KG1 (cell line): ENCODE data around the gene NAPA.
"Not testable (repeated sequence)": the region's sequence is repeated elsewhere in the genome, so short reads cannot be mapped to it uniquely, and the experiment has no call there.

ENCODE experiments used
- DNase-seq: peaks from one replicate; lab custom pipeline; 2025; lab: John Stamatoyannopoulos, UW

NAPA gene

GRCh38 chr19:47486220-47486619, 28.6 kb downstream of the NAPA start:
- not testable (repeated sequence) for DNase-seq

GRCh38 chr19:47485210-47485609, 29.7 kb downstream of the NAPA start:
- no peak for DNase-seq

DNA sequence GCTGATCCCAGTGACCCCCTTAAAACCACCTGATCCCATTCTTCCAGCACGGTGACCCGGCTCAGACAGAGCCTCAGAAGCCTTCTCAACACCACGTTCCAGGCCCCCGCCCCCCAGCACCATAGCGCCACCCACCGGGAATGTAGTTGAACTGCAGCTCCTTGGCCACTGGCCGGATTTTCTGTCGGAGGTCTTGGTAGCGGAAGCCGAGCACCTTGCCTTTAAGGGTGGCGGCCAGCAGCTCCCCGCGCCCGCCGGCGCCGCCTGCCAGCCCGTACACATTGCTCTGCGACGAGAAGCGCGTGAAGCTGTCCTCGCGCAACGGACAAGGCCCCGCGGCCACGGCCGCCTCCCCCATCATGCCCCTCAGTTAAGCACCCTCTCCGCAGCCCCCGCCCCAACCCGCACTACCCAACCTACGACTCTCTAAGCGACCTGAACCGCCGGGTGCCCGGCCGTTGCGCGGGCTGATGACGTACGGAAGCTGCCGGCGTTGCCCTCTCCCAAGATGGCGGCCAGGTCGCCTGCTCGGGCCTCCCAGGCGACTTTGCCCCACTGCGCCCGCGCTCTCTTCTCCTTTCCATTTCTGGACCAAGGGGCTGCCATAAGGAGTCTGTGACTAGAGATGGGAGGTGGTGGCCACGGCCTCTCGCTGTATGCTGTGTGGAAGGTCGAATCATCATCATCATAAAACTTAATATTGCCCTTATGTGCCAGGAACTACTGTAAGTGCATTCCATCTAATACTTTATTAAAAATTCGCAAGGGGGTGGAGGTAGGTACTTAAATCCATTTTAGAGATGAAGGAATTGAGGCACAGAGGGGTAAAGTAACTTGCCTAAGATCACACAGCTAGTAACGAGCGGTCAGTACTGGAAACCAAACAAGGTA, 30.8 kb downstream of the NAPA start, which contains the start of gene KPTN:
KPTN (minus strand) TSS at position 420 of the 891 bp plus-strand sequence; CDS start at position 361, 59 bp downstream.
- DNase-seq: peak; percentile 90

DNA sequence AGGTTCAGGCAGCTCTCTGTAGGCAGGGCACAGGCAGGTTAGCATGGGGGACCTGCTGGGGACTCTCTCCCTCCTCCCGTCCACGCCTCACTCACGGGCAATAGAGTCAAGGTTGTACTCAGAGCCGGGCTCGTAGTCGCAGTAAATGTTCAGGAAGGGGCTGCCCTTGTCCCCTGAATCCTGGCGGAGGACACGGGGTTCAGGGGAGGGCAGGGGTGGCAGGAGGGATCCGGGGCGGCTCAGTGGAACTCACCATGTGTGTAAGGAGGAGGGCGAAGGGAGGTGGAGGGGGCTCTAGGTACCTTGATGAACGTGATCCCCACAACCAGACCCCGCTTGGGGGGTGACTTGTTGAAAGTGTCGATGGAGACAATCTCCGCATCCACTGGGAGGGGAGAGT, 31.7 kb downstream of the NAPA start:
- DNase-seq: no peak

GRCh38 chr19:47481460-47482052, 33.3 kb downstream of the NAPA start:
- DNase-seq: no peak

DNA sequence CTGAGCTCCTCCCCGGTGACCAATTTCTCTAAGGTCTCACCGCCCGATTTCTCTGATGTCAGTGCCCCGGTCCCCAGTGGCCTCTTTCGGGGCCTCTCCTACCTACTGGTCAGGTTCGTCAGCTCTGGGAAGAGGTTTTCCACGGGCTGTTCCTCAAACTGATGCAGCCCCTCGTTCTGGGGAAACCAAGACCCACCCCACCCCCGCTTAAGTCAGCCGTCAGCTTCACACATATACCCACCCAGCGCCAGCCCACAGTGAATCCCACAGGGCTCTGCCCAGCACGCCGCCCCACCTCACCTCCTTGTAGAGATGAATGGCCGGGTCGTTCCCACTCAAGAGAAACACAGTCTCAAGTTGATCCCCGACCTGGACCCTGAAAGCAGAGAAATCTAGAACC, 34.2 kb downstream of the NAPA start:
- DNase-seq: no peak

DNA sequence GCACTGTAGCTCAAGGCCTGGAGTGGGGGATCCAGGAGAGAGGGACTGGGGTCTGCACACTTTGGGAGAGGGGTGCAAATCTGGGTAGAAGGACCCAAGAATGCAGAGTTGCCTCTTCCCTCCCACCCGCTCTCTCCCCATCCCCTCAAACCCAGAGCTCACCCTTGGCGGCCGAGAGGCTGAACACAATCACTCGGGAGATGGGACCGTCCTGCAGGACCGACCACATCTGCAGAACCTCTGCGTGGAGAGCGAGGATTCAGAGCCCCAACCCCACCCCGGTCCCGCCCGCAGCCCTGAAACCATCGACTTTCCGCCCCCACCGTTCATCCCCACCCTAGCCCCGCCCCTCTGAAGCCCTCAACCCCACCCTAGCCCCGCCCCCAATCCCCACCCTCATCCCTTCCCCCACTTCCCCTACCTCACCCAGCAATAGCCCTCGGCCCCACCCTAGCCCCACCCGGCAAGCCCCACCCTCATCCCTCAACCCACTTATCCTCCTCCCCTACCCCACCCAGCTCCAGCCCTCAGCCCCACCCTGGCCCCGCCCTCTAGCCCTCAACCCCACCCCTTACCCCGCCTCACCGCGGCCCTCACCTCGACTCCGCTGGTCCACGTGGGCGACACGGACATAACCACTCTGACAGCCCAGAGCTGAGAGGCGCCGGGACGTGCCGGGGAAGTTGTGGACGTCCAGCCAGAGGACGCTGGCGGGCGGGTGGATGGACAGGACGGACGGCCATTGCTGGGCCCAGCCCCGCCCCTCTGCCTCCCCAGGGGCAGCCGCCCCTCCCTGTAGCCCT, 35.0 kb downstream of the NAPA start:
- no peak for DNase-seq

GRCh38 chr19:47476438-47476972, 38.4 kb downstream of the NAPA start:
- DNase-seq: no peak

DNA sequence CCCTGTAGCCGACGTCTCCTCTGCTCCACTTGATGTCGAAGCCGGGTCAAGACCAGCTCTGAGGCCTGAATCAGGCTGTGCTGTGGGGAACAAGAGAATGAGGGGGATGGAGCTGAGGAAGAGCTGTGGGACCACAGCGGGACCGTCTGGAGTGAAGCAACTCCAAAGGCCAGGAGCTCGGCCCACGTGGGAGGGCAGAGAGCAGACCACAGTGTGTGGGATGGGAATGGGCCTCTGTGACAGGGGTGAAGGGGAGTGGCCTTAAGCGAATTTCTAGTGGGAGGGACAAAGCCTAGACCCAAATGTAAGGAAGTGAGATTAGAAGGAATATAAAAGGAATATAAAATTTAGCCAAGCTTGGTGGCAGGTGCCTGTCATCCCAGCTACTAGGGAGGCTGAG, 39.4 kb downstream of the NAPA start:
- no peak for DNase-seq

GRCh38 chr19:47473336-47473735, 41.5 kb downstream of the NAPA start:
- no peak for DNase-seq

- peak; percentile 20 for DNase-seq
Measured at GRCh38 chr19:47471733-47472457, 43.0 kb downstream of the NAPA start, which contains the start of gene SLC8A2. Gene SLC8A2 (minus strand): TSS chr19:47471893. CDS start chr19:47466403, 5,490 bp downstream.

GRCh38 chr19:47471381-47471732, 43.5 kb downstream of the NAPA start:
- no peak for DNase-seq

GRCh38 chr19:47470447-47471195, 44.2 kb downstream of the NAPA start:
- DNase-seq: no peak

DNA sequence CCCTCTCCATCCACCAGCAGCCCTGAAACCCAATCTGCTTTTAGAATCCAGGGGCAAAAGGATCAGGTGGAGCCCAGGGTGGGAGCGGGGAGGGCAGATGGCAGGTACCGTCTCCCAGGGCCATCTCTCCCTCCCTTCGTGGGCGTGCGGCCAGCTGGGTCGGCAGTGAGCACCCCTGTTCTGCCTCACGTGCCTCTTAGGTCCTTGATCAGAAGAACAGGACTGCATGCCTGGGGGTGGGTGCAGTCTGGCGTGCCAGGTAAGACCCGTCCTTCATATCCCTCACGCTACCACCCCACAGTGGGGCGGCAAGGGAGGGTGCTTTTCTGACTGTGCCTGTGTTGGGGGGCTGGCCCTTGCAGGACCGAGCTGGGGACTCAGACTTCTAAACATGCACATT, 45.1 kb downstream of the NAPA start:
- DNase-seq: no peak

DNA sequence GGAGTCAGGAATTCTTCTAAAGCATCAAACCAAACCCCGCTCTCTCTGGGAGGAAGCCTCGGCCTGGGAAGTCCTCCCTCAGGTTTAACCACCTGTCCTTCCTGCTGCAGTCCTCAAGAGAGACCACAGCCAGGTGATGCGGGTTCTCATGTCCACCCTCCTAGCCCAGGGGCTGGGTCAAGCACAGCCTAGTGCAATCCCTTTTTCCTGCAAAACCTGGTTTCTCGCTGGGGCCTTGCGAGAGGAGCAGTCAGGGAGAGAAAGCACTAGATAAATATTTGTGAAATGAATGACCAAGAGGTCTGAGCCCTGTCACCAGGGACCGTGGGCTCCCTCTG, 45.5 kb downstream of the NAPA start:
- DNase-seq: no peak

GRCh38 chr19:47467914-47468313, 46.9 kb downstream of the NAPA start:
- no peak for DNase-seq

- DNase-seq: no peak
Measured at GRCh38 chr19:47465957-47466356, 48.9 kb downstream of the NAPA start.

DNA sequence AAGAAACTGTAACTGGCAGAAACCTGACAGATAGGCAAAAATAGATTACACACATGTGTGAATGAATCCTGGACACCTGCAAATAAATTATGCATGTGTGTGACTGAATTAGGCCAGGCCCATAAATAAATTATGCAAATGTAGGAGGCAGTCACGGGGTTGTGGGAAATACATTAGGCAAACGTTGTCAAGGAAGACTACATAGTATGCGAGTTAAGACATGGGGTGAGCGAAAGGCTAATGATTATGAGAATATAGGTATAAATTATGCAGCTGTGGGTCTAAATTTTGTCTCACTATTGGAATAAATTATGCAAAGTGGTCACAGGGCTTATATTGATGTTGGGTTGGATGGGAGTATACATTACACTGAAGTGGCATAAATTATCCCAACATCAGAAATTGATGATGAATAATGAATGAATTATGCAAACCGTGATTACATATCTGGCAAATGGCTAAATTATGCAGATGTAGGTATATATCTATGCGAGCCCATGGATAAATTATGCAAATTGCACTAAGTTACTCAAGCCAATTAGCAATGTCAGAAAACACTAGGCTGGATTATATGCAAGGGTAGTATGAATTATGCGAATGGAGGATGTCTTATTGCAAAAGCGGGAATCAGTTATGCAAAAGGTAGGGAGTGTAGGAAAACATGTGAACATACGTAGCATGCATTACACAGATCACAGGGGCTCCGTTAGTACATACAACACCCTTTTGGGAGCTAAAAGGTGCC, 50.0 kb downstream of the NAPA start:
- DNase-seq: no peak

GRCh38 chr19:47461876-47462275, 53.0 kb downstream of the NAPA start:
- DNase-seq: no peak

DNA sequence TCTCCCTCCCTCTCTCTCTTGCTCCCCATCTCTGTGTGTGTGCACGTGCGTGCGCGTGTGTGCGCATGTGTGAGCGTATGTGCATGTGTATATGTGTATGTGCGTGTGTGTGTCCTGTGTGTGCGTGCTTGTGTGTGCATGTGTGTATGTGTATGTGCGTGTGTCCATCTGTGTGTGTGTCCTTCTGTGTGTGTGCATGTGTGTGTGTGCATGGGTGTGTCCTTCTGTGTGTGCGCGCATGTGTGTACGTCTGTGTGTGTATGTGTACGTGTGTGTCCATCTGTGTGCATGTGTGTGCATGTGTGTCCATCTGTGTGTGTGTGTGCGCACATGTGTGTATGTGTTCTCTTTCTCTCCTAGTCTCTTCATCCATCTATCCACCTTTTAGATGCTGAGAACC, 55.4 kb downstream of the NAPA start:
- DNase-seq: no peak
